GM19043 (cell line): ENCODE results near the gene CCSER1.
"Not testable (repeated sequence)": the region's sequence is repeated elsewhere in the genome, so short reads cannot be mapped to it uniquely, and the experiment has no call there.

ENCODE experiments used
- ATAC-seq: cut with Tn5 transposase; IDR thresholded peaks from one replicate; pipeline ENCODE4 v1.9.1; 2021; ENCODE audit warnings: low read depth; ENCODE audit not compliant: unreplicated experiment

Gene CCSER1

DNA sequence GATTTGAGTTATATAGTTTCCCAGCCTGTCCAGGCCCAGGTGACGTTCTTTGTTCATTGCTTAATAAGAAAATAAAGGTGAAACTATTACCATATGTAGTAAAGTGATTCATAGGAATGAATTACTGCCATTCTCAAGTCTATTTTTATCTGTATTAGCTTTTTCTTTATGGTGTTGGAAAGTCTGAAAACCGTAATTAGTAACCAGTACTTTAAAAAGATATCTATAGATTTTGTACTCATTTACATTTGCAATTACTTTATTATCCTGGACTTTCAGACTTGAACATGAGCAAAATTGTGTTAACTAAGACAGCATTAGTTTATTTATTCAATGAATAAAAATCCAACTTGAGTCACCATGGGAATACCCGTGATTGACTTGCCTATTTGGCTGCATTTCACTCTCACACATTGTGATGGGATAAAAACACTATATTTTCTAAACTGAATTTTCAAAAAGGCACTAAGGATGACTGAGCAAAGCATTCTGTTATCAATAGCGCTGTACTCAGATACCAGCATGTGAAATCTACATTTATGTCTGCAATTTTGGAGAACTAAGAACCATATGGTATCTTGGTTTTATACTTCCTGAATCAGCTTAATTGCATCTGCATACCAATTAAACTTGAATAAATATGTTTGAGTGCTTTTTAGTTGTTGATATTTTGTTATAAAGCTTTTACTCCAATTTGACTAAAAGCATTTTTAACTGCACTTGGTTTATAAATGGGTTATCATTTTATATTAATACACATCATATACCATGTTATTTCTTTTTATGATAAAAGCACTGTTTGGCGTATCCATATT, 154.6 kb downstream of the CCSER1 start:
- no peak for ATAC-seq

DNA sequence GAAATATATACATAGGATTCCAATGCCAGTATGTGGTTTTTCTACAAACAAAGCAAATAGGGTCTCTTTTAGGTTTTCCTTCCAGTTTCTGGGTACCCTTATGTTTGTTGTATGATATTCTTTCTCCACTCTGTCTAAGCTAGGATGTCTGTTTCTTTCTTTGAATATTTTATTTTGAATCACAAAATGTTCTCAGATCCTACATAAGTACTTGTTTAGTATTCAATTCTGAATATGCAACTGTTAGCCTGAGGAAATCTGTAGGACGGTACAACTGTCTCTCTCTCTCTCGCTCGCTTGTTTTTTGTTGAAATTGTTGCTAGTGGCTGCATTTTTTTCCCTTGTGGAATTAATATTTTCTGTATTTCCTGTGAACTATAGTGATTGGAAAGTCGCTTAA, 163.2 kb downstream of the CCSER1 start:
- ATAC-seq: no peak

DNA sequence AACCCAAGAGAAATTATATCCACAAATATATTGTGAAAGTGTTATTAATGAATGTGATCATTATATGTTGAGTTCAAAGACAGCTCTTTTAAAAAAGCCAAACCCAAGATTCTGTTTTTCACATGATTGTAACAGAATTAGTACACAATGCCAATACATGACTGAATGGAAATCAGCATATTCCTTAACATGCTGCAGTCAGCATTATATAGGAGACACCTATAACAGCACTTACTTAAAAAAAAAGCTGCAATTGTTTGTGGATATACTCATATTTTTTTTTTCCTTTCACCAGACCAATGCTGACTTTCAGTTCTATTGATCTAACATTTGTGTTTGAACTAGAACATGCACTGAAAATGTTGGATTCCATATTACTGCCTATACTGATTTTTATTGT, 165.2 kb downstream of the CCSER1 start:
- ATAC-seq: no peak

DNA sequence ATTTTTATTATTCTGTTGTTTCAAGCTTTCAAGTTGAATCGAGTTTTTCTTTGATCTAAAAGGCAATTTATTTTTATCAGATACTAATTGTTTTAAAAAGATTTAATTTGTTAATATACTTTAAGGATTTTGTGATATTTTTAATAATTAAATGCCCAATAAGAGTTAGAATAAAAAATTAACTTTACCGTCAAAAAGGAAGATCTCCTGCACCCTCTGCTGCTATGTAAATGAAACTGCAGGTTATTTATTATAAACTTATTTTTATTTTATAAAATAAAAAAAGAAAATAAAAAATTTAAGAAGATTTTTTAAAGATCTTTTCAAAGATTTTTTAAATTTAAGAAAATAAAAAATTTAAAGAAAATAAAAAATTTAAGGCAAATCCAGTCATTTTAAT, 166.1 kb downstream of the CCSER1 start:
- no peak for ATAC-seq

DNA sequence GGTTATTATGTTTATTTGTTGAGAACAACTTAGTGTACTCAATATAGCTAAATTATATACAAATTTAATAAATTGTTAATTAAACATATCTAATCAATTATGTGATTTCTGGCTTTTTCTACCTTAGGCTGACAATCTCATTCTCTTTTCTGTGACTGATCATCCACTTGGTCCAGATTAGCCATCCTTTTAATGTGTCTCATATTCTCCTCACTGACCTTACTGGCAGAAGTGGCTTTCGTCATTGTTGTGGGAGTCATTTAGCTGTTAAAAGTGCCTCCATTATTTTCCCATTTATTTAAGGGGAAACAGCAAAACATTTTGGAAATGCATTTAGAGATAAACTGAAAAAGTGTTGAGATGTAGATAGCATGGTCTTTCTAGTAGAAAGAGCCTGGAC, 172.2 kb downstream of the CCSER1 start:
- ATAC-seq: no peak

DNA sequence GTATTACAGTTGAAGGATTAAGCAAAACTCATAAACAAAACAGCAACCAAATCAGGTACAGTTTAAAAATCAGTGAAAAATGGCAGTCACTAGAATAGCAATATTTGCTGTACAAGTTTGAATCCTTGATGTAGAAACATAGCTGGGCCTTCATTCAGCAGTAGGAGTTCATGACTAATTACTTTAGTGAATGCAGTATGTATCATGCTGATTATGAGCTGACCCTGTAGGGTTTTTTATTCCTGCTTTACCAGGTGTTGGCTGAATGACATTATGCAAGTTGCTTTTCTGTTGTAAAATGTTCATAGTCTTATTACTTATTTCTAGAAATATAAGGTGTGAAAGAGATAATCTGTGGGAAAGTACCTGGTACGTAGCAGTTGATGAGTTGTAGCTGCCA, 179.6 kb downstream of the CCSER1 start:
- no peak for ATAC-seq

DNA sequence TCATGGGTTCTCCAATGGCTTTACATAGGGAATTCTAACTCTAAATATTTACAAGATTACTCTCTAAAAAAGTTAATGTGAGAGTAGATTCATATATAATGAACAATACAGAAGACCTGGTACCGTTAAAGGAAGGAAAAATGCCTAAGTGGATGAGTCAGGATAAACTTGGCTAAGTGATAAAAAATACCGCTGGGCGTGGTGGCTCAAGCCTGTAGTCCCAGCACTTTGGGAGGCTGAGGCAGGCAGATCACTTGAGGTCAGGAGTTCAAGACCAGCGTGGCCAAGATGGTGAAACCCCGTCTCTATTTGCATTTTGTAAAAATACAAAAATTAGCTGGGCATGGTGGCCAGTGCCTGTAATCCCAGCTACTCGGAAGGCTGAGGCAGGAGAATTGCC, 189.9 kb downstream of the CCSER1 start:
- not testable (repeated sequence) for ATAC-seq

DNA sequence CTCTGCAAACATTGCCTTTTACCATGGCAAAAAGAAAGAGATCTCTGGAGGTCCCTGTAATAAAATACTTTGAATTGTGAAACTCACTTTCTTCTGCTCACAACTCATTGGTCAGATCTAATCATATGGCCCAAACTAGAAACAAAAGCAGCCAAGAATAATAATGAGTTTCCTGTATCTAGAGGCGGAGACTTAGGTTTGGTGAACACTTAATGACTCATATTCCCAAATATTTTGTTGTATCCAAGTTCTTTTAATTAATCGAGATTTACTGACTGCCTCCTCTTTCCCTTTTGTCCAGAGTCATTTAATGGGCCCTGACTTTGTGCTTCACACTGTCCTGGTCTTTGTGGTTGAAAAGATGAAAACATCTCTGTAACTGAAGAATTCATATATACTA, 190.6 kb downstream of the CCSER1 start:
- no peak for ATAC-seq

DNA sequence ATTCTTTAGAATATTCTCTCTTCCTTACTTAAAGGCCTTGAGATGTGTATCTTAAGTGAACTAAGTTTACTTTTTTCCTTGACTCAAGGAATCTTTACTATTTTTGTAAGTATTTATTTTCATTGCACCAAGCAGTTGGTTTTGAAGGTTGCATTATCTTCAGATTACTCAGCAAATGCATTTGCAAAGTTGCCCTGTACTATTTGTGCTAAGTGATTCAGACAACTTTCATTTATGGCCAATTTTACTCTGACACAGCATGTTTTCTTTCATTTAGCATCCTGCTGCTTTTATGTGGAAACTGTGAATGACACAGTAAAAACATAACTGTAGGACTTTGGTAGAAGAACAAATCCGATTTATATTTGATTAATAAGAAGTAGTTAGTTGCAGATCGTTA, 191.0 kb downstream of the CCSER1 start:
- ATAC-seq: no peak

DNA sequence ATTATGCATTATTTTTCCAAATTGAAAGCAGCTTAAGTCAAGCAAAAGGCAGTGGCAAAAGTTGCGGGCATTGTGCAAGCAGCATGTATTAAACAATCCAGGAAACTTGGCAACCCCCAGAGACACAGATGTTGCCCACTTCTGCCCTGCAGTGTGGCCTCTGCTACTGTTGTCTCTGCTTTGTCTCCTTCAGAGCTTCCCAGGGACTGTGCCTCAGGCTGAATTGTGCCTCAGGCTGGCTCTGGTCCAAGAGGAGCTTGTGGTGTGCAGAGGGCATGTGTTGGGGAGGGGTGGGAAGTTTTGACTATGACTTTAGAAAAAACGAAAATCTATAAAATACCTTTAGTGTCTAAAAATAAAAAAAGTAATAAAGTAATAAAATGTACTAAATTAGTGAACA, 201.4 kb downstream of the CCSER1 start:
- no peak for ATAC-seq

DNA sequence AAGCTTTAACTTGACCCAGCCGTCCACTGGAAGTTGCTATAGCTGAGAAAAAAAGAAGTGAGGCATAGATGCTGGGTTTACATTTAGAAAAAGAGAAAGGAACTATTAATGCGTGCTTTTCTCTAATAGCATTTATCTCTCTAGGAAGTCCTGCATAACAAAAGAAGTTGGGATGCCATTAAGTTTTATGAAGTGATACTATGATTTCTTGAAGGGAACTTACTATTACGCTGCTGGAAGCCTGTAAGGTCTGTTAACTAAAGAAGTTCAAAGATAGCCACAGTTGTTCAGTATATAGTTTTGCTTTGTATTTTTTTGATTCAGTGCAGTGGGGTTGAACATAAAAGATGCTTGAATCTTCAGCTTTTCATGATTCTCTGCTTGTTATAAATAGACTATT, 203.4 kb downstream of the CCSER1 start:
- ATAC-seq: no peak

DNA sequence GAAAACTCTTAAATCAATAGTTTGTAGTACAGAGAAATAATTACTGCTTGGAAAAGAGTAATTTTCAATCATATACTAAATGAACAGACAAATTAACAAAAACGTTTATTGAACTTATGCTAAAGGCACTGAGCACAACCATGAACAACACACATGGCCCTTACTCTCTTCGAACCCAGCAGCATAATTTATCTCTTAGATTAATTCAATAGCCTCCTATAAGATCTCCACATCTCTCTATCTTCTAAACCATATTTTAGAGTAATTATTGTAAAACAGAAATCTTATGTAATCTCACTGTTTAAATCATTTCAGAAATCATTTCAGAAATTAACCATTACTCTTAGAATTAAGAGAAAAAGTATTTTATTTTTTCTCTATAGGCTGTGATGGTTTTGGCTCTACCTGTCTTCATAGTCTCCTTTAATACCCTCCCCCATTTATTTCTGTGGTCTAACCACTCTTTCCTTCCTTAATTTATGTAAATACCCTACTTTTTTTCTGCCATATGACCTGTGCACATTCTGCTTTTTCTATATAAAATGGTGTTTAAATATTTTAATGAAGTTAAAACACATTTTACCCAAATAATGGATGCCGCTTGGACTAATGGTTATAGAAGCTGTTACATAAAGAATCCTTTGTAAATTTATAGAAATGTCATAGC, 218.5 kb downstream of the CCSER1 start:
- ATAC-seq: no peak

DNA sequence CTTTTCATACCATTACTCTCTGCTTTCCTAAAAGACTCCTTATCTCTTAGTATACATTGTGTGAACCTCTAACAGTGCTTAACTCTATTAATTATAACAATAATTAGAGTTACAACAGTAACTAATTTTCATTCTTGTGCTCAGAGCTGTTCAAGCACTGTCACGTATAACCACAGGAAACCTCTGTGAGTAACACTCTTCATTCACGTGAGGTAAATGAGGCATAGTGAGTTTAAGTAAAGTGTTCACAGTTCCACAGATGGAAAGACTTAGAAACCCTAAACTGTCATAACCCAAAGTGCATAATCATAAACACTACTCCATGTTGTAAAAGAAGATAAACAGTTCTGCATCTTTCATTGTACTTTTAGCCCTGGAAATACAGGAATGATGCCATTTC, 222.4 kb downstream of the CCSER1 start:
- ATAC-seq: no peak

DNA sequence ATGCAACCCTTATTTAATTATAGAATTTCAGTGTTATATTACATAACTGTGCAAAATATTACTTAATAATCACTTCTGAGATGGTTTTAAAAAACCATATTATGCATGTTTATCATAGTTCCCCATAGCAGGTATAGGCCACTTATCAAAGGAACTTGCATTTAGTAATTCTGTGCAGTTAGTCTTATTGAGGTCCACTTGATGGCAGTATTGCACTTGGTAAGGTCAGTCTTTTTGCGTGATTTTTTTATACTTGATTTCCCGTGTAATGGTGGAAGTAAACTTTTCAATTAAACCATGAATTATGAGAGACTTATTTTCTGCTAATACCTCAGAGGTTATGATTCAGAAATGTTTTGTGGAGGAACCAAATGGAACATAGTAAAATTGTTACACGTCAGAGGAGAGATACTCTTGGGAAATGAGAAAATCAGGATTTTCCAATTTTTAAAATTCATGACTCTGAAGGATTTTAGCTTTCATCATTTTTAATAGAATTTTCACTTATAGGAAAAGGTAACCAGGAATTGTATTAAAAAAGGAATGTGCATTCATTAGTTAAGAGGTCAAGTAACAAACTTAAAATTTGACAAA, 230.0 kb downstream of the CCSER1 start:
- ATAC-seq: no peak

DNA sequence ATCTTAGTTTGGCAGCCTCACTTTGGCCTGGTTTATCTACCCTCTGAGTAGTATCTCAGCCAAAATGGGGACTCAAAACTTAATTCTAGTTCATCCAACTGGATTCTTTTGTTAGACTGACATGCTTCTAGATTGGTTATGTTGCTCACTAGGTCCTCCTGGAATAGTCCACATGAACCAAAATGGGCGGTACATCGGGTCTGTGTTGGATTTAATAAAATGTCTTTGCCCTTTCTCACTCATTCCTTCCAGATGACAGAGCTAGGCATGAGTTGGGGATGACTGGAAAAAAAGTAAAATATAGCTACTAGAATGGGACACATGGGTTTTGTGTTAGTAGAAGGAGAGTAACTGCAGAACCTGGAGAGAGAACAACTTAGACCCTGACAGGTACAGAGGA, 247.9 kb downstream of the CCSER1 start:
- ATAC-seq: no peak

DNA sequence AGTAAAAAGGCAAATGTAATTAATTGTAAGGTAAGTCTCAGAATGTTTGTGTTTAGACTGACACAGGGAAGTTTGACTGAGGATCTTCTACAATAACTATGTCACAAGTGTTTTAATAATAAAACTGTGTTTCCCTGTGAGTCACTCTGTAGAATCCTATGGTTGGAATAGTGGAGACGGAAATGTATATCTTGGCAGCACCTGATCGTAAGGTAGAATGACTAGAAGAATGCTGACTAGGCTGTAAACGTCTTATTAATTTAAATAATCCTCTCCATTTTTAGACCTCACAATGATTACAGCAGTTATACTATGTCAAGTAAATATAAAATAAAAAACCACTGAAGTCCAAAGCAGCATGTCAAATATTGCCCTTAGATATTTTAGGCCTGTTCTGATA, 266.0 kb downstream of the CCSER1 start:
- no peak for ATAC-seq

DNA sequence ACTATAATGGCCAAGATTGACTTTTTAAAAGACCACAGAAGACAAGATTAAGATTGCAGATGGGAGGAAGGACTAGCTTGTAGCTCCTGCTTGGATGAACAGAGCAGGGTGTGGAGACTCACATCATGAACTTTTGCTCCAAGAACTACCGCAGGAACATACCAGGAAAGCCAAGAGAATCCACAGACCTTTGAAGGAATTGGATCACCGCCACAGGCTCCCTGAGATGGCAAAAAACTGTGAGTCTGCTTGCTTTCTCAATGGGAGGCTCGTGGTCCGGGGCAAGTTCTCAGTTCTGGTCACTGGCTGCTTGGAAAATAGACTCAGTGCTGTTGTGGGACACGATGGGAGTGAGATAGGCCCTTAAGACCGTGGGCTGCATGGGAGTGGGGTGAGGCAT, 276.6 kb downstream of the CCSER1 start:
- no peak for ATAC-seq

DNA sequence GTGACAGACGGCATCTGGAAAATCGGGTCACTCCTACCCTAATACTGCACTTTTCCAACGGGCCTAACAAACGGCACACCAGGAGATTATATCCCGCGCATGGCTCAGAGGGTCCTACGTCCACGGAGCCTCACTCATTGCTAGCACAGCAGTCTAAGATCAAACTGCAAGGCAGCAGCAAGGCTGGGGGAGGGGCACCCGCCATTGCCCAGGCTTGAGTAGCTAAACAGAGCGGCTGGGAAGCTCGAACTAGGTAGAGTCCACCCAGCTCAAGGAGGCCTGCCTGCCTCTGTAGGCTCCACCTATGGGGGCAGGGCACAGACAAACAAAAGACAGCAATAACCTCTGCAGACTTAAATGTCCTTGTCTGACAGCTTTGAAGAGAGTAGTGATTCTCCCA, 280.7 kb downstream of the CCSER1 start:
- not testable (repeated sequence) for ATAC-seq

DNA sequence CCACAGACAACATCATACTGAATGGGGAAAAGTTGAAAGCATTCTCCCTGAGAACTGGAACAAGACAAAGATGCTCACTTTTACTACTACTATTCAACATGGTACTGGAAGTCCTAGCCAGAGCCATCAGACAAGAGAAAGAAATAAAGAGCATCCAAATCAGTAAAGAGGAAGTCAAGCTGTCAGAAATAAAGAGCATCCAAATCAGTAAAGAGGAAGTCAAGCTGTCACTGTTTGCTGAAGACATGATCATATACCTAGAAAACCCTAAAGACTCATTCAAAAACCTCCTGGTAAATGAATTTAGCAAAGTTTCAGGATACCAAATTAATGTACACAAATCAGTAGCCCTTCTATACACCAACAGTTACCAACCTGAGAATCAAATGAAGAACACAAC, 285.6 kb downstream of the CCSER1 start:
- ATAC-seq: not testable (repeated sequence)

DNA sequence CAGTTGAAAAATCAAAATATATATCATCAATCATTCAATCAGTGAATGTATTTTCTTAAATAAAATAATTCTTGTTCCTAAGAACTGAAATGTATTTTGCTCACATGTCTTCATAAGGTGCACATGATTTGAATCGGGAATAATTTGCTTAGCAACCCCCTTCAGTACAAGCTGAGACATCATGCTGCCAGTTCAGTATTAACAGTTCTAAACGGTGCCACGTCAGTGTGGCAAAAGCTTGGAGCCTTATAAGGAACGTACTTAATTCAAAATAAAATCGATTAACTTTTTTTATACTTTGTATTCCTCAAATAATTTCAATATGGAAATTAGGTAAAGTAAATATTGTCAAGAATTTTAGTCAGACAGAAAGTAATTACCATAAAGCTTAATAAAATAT, 287.9 kb downstream of the CCSER1 start:
- ATAC-seq: no peak

DNA sequence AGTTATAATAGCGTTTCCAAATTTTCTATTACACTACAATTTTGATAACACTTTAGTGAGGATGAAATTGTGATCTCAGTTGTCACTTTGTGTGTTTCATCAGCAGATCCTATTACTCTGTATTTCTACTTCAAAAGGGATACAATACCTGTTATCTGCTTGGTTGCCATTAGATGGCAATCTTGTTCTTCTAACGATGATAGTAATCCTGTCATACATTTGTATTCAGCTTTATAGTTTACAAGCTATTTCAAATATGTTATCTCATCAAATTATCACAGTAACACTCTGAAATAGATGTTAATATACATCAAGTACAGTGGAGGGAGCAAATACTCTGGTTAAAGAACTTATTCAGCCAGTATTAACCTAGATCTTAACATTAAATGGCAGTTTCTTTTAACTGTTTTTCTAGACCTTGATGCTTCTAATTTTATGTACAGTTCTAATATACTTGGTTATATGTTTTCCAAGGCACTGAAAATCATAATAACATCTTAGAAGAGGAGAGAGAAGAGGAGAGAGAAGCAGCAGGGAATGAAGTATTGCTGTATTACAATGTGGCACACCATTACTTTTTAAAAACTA, 292.0 kb downstream of the CCSER1 start:
- ATAC-seq: peak; percentile 86

DNA sequence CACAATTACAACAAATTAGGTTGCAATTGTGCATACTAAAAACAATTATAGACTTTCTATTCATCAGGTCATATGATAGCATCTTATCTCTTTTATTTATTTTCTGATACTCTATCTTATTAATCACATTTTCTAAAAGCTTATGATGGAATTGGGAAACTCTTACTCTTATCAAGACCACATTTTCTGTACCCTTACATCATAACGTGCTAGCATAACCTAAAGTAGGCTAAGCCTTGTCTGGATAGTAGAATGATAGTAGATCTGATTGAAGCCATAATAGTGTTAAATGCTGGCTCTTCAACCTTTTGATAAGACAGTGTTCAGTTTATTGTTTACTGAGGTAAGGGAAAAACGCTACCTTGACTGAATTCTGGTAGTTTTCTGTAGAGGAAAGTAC, 294.0 kb downstream of the CCSER1 start:
- ATAC-seq: no peak
